Activated B cell treated with CpG ODN at 0.5 μM for 24 hours (primary cell): ENCODE measurements around the gene EGF. TPM values are rescaled to one million over a fixed set of nuclear protein-coding genes. Genes with fewer than 3 reads are reported as not detected.
"Not testable (repeated sequence)": the region's sequence is repeated elsewhere in the genome, so short reads cannot be mapped to it uniquely, and the experiment has no call there.

Experiments
- ATAC-seq: fragments of 200-7000 bp; cut with Tn5 transposase; one replicate; pipeline ENCODE4 v1.10.0; 2021; ENCODE audit warnings: low read depth, mild to moderate bottlenecking, moderate library complexity
- CTCF ChIA-PET: fragments of 350-600 bp; sonication (Branson Sonifier 250); formaldehyde crosslinking; loops from one replicate; lab custom pipeline; 2021; ENCODE audit warnings: antibody characterized with exemption; lab: Charles Lee
- POLR2A ChIA-PET: fragments of 350-600 bp; sonication (Branson Sonifier 250); formaldehyde crosslinking; loops from one replicate; lab custom pipeline; 2021; ENCODE audit warnings: antibody characterized with exemption; lab: Charles Lee
- DNase-seq: peaks from one replicate; pipeline ENCODE4 v3.0.0; 2022
- H3K27ac Mint-ChIP-seq: one replicate; pipeline ENCODE4 v1.8.0; 2020; ENCODE audit warnings: mixed read lengths
- H3K27me3 Mint-ChIP-seq: one replicate; pipeline ENCODE4 v1.8.0; 2021; ENCODE audit warnings: mixed read lengths
- H3K36me3 Mint-ChIP-seq: one replicate; pipeline ENCODE4 v1.8.0; 2021; ENCODE audit warnings: low read depth, mixed read lengths
- H3K4me1 Mint-ChIP-seq: one replicate; pipeline ENCODE4 v1.8.0; 2021; ENCODE audit warnings: mixed read lengths
- H3K4me3 Mint-ChIP-seq: one replicate; pipeline ENCODE4 v1.8.0; 2020; ENCODE audit warnings: mild to moderate bottlenecking, mixed read lengths
- H3K9me3 Mint-ChIP-seq: one replicate; pipeline ENCODE4 v1.8.0; 2020; ENCODE audit warnings: mixed read lengths
- intact Hi-C: fragments of 100-400 bp; cut with micrococcal nuclease; formaldehyde crosslinking; loops from one replicate; pipeline ENCODE4 v1.15.1; 2024
- total RNA-seq: library from RNA; stranded (reverse); gene quantifications from 2 replicates; pipeline ENCODE4 v1.2.3, GENCODE V29; 2022
- TF ChIP-seq, protein P1 (sequence below): fragments of 200-600 bp; IDR thresholded peaks from one replicate; pipeline ENCODE4 v1.8.0; 2022; ENCODE audit warnings: antibody characterized with exemption, mild to moderate bottlenecking

The EGF gene
- total RNA-seq, 1 donor from 2014 or later, result not detected

DNA sequence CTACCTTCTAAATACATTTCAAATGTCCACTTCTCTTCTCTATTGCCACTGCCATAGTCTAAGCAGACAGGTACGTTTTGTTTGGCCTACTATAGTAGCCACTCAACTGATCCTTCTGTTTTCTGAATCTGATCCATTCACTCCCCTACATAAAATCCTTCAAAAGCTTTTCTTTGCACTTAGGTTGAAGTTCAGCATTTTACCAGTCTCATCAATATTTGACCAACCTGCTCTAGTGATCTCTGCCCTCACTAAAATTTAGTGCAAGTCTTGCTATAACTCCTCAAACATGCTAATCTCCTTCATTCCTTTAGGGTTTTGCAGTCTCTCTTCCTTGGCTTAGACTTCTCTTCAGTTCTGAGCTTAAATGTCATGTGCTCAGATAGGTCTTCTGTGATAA, 33.4 kb downstream of the EGF start:
- ChIA-PET POLR2A (no interaction called here), CTCF (no interaction called here)
- Mint-ChIP-seq H3K36me3 (no peaks in the 10 kb centered on the region), H3K27ac (no peak overlapping the region), H3K27me3 (no peaks in the 10 kb centered on the region), H3K9me3 (no peaks in the 10 kb centered on the region), H3K4me1 (no peaks in the 10 kb centered on the region), H3K4me3 (no peak overlapping the region)
- ATAC-seq (no peak), DNase-seq (no peak)
- intact Hi-C loops, result no loop called here
- TF ChIP-seq, protein P1, sequence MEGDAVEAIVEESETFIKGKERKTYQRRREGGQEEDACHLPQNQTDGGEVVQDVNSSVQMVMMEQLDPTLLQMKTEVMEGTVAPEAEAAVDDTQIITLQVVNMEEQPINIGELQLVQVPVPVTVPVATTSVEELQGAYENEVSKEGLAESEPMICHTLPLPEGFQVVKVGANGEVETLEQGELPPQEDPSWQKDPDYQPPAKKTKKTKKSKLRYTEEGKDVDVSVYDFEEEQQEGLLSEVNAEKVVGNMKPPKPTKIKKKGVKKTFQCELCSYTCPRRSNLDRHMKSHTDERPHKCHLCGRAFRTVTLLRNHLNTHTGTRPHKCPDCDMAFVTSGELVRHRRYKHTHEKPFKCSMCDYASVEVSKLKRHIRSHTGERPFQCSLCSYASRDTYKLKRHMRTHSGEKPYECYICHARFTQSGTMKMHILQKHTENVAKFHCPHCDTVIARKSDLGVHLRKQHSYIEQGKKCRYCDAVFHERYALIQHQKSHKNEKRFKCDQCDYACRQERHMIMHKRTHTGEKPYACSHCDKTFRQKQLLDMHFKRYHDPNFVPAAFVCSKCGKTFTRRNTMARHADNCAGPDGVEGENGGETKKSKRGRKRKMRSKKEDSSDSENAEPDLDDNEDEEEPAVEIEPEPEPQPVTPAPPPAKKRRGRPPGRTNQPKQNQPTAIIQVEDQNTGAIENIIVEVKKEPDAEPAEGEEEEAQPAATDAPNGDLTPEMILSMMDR, result no peak

DNA sequence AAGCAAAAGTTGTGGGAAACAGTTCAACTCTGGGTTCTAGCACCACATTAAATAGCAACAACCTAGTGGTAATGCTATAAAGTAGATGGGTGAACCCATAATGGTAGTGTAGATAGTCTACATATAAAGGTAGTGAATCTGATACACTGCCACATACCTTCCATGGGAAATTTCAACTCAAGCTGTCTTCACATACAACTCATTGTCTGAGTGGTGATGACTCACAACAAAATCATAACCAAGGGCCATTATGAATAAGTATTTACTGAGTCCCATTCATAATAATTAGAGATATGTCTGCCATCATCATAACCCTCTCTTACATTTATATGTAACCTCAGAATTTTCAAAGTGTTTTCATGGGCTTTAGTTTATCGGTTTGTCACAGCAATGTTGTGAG, 34.8 kb downstream of the EGF start:
- intact Hi-C loops, result no loop called here
- POLR2A ChIA-PET, result no interaction called here
- H3K9me3 Mint-ChIP-seq, result no peaks in the 10 kb centered on the region

DNA sequence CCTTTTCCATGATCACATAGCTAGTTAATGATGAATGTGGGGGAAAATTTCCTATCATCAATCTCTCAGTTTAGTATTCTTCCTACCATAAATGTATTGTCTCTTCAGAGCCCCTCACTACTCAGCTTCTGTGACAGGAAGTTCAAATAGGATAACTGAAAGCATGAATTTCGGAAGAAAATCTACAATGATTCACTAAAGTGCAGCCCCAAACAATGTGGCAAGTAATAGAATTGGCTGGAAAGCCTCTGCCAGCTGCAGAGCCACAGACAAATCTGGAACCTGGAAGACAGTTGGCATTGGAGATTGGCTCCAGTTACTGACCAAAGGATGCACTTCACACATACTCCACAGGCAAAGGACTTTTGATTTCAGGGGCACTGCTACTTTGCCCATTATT, 35.2 kb downstream of the EGF start:
- Mint-ChIP-seq H3K9me3 (no peaks in the 10 kb centered on the region), H3K27ac (no peak overlapping the region), H3K4me3 (no peak overlapping the region), H3K4me1 (no peaks in the 10 kb centered on the region), H3K27me3 (no peaks in the 10 kb centered on the region), H3K36me3 (no peaks in the 10 kb centered on the region)
- POLR2A ChIA-PET, result no interaction called here
- ATAC-seq, result no peak
- intact Hi-C loops, result no loop called here
- no peak for DNase-seq
- TF ChIP-seq, protein P1, result no peak
- CTCF ChIA-PET, result no interaction called here

More for the DNA sequence above, 34.8 kb downstream of the EGF start:
- ATAC-seq (no peak), DNase-seq (no peak)
- CTCF ChIA-PET, result no interaction called here
- no peaks in the 10 kb centered on the region for H3K36me3 Mint-ChIP-seq
- no peaks in the 10 kb centered on the region for H3K27me3 Mint-ChIP-seq
- H3K4me3 Mint-ChIP-seq, result no peak overlapping the region
- no peaks in the 10 kb centered on the region for H3K4me1 Mint-ChIP-seq
- TF ChIP-seq, protein P1, result no peak
- no peak overlapping the region for H3K27ac Mint-ChIP-seq

DNA sequence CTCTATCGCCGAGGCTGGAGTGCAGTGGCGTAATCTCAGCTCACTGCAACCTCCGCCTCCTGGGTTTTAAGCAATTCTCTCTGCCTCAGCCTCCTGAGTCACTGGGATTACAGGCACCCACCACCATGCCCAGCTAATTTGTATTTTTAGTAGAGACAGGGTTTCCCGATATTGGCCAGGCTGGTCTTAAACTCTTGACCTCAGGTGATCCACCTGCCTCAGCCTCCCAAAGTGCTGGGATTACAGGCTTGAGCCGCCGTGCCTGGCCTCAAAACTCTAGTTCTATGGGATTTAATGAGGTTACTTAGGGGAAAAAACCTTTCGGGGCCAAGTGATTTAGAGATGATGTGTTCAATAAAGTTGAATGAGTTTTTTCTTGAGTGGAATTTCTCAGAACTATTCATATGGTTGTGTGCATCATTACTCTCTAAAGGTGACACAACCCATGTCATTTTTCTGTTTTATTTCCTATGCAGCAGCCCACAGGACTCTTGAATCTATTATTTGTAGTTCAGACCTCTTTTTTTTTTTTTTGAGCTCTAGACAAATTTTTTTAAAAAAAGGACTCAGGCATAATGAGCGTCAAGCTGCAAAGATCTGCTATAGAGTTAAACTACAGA, 36.5 kb downstream of the EGF start:
- H3K9me3 Mint-ChIP-seq, DNase-seq, H3K27me3 Mint-ChIP-seq, H3K36me3 Mint-ChIP-seq, H3K27ac Mint-ChIP-seq, intact Hi-C loops, ATAC-seq, CTCF ChIA-PET, H3K4me1 Mint-ChIP-seq, H3K4me3 Mint-ChIP-seq: not testable (repeated sequence)
- POLR2A ChIA-PET, result interaction anchor here (0.6 kb wide), 1 partner anchor 10 kb away, joined by 4 read pairs; no protein-coding TSS in a partner anchor

DNA sequence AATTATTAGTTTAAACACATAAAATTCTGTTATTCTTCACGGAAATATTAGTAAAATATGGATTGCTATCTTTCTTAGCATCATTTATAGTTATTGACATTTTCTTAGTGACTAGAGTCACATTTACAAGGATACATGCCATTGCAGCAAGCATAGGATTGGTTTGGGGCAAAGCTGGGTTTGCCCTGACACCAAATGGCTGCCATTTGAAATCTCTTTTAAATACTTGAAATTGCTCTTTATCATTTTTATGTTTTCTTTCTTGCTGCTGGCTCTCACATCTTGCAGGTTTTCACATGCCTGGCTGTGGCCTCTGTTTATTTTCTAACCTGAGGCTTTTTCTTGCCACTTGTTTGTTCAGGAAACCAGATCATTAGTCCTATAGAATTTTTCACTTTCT, 39.9 kb downstream of the EGF start:
- H3K27ac Mint-ChIP-seq, result no peak overlapping the region
- no peaks in the 10 kb centered on the region for H3K36me3 Mint-ChIP-seq
- intact Hi-C loops, result no loop called here
- DNase-seq, result no peak
- H3K9me3 Mint-ChIP-seq, result no peaks in the 10 kb centered on the region
- TF ChIP-seq, protein P1, result no peak
- ChIA-PET POLR2A (no interaction called here), CTCF (no interaction called here)
- ATAC-seq, result no peak
- H3K4me1 Mint-ChIP-seq, result no peaks in the 10 kb centered on the region
- H3K4me3 Mint-ChIP-seq, result no peak overlapping the region
- H3K27me3 Mint-ChIP-seq, result no peaks in the 10 kb centered on the region

DNA sequence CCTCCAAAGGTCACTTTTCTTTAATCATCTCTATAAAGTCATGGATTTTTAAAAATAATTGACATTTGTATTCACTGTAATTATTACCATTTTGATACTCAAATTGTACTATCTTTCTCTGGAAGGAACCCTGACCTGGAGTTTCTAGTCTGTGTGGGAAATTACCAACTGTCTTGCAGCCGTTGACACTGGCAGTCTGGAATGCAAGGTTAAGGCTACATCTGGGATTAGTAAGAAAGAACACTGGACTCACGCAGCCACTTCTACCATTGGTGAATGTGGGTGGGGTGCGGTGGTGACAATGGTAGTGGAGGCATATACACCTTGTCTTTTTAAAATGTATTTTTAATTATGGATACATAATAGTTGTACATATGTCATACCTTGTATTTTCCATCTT, 40.9 kb downstream of the EGF start:
- Mint-ChIP-seq H3K36me3 (no peaks in the 10 kb centered on the region), H3K9me3 (no peaks in the 10 kb centered on the region), H3K4me1 (no peaks in the 10 kb centered on the region), H3K27ac (no peak overlapping the region), H3K4me3 (no peak overlapping the region), H3K27me3 (no peaks in the 10 kb centered on the region)
- TF ChIP-seq, protein P1, result no peak
- POLR2A ChIA-PET, result no interaction called here
- CTCF ChIA-PET, result no interaction called here
- intact Hi-C loops, result no loop called here
- ATAC-seq (no peak), DNase-seq (no peak)
